Gastrocnemius medialis (tissue), 4 donors: ENCODE data around the gene ZNF747. TPM values are rescaled to one million over a fixed set of nuclear protein-coding genes. Genes with fewer than 3 reads are reported as not detected.

Experiments
- ATAC-seq, 2 donors: fragments of 150-250 bp; one replicate each; pipeline ENCODE4 v1.9.1; 2016
- DNase-seq, 2 donors: peaks; one replicate each; pipeline ENCODE4 v3.0.0-alpha.2; 2019
- H3K27ac ChIP-seq, 4 donors: fragments of 200-600 bp; sonication (generic); 1 replicate in 1 of 4; 2 replicates in 3 of 4; pipeline ENCODE4 v1.5.1; 2016 to 2018; ENCODE audit warnings: mild to moderate bottlenecking in 2 of 4, moderate library complexity in 1 of 4
- H3K27me3 ChIP-seq, 3 donors: fragments of 200-600 bp; sonication (generic) in 2 of 3; 1 replicate in 1 of 3; 2 replicates in 2 of 3; pipeline versions ENCODE4 v1.5.1 to v1.6.0; 2016 to 2019; ENCODE audit warnings: mild to moderate bottlenecking in 1 of 3, moderate library complexity in 1 of 3
- H3K36me3 ChIP-seq, 2 donors: fragments of 200-600 bp; sonication (generic) in 1 of 2; one replicate each; pipeline ENCODE4 v1.5.1; 2017 to 2018
- H3K4me1 ChIP-seq, 2 donors: fragments of 200-600 bp; sonication (generic) in 1 of 2; one replicate each; pipeline ENCODE4 v1.5.1; 2016 to 2017; ENCODE audit warnings: mild to moderate bottlenecking in 2 of 2
- H3K4me3 ChIP-seq, 4 donors: fragments of 200-600 bp; sonication (generic) in 3 of 4; 1 replicate in 1 of 4; 2 replicates in 3 of 4; pipeline ENCODE4 v1.5.1; 2016 to 2019; ENCODE audit warnings: mild to moderate bottlenecking in 2 of 4
- H3K9me3 ChIP-seq, 3 donors: fragments of 200-600 bp; sonication (generic) in 2 of 3; 1 replicate in 1 of 3; 2 replicates in 2 of 3; pipeline ENCODE4 v1.5.1; 2016 to 2019
- POLR2A ChIP-seq, 2 donors: fragments of 450-650 bp; IDR thresholded peaks; one replicate each; pipeline ENCODE4 v1.6.1; 2017; ENCODE audit warnings: antibody characterized with exemption in 2 of 2, mild to moderate bottlenecking in 2 of 2, moderate library complexity in 2 of 2
- in situ Hi-C, 4 donors: fragments of 200-750 bp; cut with MboI; loops; one replicate each; pipeline versions ENCODE4 v1.15.0 to v1.8.0; 2017; ENCODE audit warnings: low sequenced_read_pairs in 4 of 4
- intact Hi-C: fragments of 100-400 bp; cut with DNase I; formaldehyde crosslinking; loops from one replicate; pipeline ENCODE4 v1.15.1; 2023; ENCODE audit warnings: low total_unique reads
- total RNA-seq, 4 donors: library from RNA; depleted of rRNA; stranded (reverse); fragments of >200 nt; gene quantifications; one replicate each; pipeline versions ENCODE4 v1.1.0 to v1.2.3, GENCODE V29; 2016
- TF ChIP-seq, protein P1 (sequence below), 5 experiments: fragments of 450-650 bp in 3 of 5; fragments of 200-600 bp in 2 of 5; sonication (generic) in 2 of 5; IDR thresholded peaks in 4 of 5; conservative IDR thresholded peaks in 1 of 5; 1 replicate in 4 of 5; 2 replicates in 1 of 5; pipeline ENCODE4 v1.5.1; 2016 to 2019; ENCODE audit warnings: antibody characterized with exemption in 5 of 5, mild to moderate bottlenecking in 3 of 5, moderate library complexity in 3 of 5

Gene ZNF747
- total RNA-seq, 4 donors from 2014 or later, result 8.6 to 17.5 (median 13.1) TPM

- H3K9me3 ChIP-seq, result no peaks in the 10 kb centered on the region
- H3K4me1 ChIP-seq, result peaks cover 9 to 12% of the 10 kb centered on the region in 2 donors
- H3K4me3 ChIP-seq, result no peak overlapping the region
- TF ChIP-seq, protein P1, sequence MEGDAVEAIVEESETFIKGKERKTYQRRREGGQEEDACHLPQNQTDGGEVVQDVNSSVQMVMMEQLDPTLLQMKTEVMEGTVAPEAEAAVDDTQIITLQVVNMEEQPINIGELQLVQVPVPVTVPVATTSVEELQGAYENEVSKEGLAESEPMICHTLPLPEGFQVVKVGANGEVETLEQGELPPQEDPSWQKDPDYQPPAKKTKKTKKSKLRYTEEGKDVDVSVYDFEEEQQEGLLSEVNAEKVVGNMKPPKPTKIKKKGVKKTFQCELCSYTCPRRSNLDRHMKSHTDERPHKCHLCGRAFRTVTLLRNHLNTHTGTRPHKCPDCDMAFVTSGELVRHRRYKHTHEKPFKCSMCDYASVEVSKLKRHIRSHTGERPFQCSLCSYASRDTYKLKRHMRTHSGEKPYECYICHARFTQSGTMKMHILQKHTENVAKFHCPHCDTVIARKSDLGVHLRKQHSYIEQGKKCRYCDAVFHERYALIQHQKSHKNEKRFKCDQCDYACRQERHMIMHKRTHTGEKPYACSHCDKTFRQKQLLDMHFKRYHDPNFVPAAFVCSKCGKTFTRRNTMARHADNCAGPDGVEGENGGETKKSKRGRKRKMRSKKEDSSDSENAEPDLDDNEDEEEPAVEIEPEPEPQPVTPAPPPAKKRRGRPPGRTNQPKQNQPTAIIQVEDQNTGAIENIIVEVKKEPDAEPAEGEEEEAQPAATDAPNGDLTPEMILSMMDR (IDR thresholded peaks at IDR 0.05 in 4 of 5, conservative IDR thresholded peaks at IDR 0.05 in 1 of 5), result no peak
- no peak for TF ChIP-seq POLR2A (IDR thresholded peaks at IDR 0.05)
- ATAC-seq (no peak), DNase-seq (no peak)
- H3K27ac ChIP-seq, result no peak overlapping the region
- no peaks in the 10 kb centered on the region for H3K36me3 ChIP-seq
- in situ Hi-C loops (no loop called here), intact Hi-C loops (no loop called here)
- no peaks in the 10 kb centered on the region for H3K27me3 ChIP-seq
Observed at GRCh38 chr16:30565984-30566383, 31.3 kb upstream of the ZNF747 start.

DNA sequence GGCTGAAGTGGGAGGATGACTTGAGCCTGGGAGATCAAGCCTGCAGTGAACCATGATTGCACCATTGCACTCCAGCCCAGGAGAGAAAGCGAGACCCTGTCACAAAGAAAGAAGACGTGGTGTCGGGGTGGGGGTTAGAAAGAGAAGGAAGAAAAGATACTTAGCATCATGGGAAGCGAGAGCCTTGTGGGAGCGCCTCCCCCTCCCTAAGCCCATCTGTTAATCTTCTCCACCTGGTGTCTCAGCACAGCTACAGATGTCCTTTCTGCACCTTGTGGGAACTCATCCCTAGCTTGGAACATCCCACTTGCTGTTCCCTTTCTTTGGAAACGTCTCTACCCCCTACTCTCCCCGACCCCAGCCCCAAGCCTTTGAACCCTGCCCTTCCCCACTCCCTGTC, 30.9 kb upstream of the ZNF747 start:
- no peak overlapping the region for H3K4me3 ChIP-seq
- TF ChIP-seq POLR2A (IDR thresholded peaks at IDR 0.05), result no peak
- TF ChIP-seq, protein P1 (IDR thresholded peaks at IDR 0.05 in 4 of 5, conservative IDR thresholded peaks at IDR 0.05 in 1 of 5), result no peak
- H3K27me3 ChIP-seq, result no peaks in the 10 kb centered on the region
- intact Hi-C loops, result no loop called here
- in situ Hi-C loops, result no loop called here
- no peaks in the 10 kb centered on the region for H3K9me3 ChIP-seq
- H3K36me3 ChIP-seq, result no peaks in the 10 kb centered on the region
- peaks cover 5 to 8% of the 10 kb centered on the region in 2 donors for H3K4me1 ChIP-seq
- DNase-seq (no peak), ATAC-seq (no peak)
- H3K27ac ChIP-seq, result no peak overlapping the region

DNA sequence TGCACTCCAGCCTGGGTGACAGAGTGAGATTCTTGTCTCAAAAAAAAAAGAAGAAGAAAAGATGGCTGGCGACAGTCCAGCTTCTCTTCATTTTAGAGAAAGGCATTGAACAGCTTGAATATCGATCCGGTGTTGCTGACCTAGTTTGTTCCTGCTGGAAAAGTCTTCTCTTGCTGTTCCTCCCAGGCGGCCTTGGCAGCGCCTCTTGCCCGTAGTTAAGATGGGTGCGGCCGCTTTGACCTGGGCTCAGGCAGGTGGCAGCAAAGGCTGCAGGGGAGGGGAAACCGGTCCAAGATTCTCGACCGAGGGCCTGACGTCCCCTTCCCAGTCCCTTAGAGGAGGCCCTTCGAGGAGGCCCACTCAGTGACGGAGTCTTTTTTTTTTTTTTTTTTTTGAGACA, 27.4 kb upstream of the ZNF747 start:
- H3K4me3 ChIP-seq, result peak overlapping the region; percentile 59 to 66 (median 60)
- H3K36me3 ChIP-seq, result no peaks in the 10 kb centered on the region
- no peak for DNase-seq
- no peaks in the 10 kb centered on the region for H3K9me3 ChIP-seq
- peak overlapping the region; percentile 61 to 77 (median 72) for H3K27ac ChIP-seq
- in situ Hi-C loops (no loop called here), intact Hi-C loops (no loop called here)
- H3K27me3 ChIP-seq, result no peaks in the 10 kb centered on the region
- peaks cover 5 to 8% of the 10 kb centered on the region in 2 donors for H3K4me1 ChIP-seq
- no peak for TF ChIP-seq POLR2A (IDR thresholded peaks at IDR 0.05)
- ATAC-seq, result no peak

- ATAC-seq (no peak), DNase-seq (no peak)
- Histone ChIP-seq H3K4me3 (peak overlapping the region; percentile 59 to 66 (median 60)), H3K9me3 (no peaks in the 10 kb centered on the region), H3K4me1 (peaks cover 10 to 15% of the 10 kb centered on the region in 2 donors), H3K27me3 (no peaks in the 10 kb centered on the region), H3K36me3 (no peaks in the 10 kb centered on the region), H3K27ac (peak overlapping the region; percentile 61 to 77 (median 72))
- intact Hi-C loops (no loop called here), in situ Hi-C loops (no loop called here)
- no peak for TF ChIP-seq POLR2A (IDR thresholded peaks at IDR 0.05)
- TF ChIP-seq, protein P1 (IDR thresholded peaks at IDR 0.05 in 4 of 5, conservative IDR thresholded peaks at IDR 0.05 in 1 of 5), result no peak
Observed at GRCh38 chr16:30561089-30561816, 26.6 kb upstream of the ZNF747 start.

- peaks cover 0 to 12% of the 10 kb centered on the region in 2 donors for H3K36me3 ChIP-seq
- in situ Hi-C loops (no loop called here), intact Hi-C loops (loop anchor here (2.0 to 10.0 kb wide), 2 partner anchors 33 to 75 kb away; partner anchors contain the start of gene ZNF768)
- H3K4me3 ChIP-seq, result no peak overlapping the region
- peaks cover 10 to 24% of the 10 kb centered on the region in 2 donors for H3K4me1 ChIP-seq
- H3K27ac ChIP-seq, result no peak overlapping the region
- H3K27me3 ChIP-seq, result no peaks in the 10 kb centered on the region
- DNase-seq (no peak), ATAC-seq (no peak)
- H3K9me3 ChIP-seq, result no peaks in the 10 kb centered on the region
- TF ChIP-seq POLR2A (IDR thresholded peaks at IDR 0.05), result no peak
- TF ChIP-seq, protein P1 (IDR thresholded peaks at IDR 0.05 in 4 of 5, conservative IDR thresholded peaks at IDR 0.05 in 1 of 5), result no peak
Observed at GRCh38 chr16:30559690-30560089, 25.0 kb upstream of the ZNF747 start.
